IMR-90 (cell line): ENCODE measurements around the gene SDK1. TPM values are rescaled to one million over a fixed set of nuclear protein-coding genes. Genes with fewer than 3 reads are reported as not detected.

Source experiments
- ATAC-seq: fragments of 200-7000 bp; cut with Tn5 transposase; 2 replicates; pipeline ENCODE4 v1.9.1; 2020; ENCODE audit warnings: low read depth, mild to moderate bottlenecking, moderate library complexity
- BruUV-seq: library from RNA; stranded (reverse); fragments of 400-500 nt; replicated peaks from 2 replicates; lab custom pipeline; 2021; lab: Mats Ljungman, UMichigan
- CTCF ChIA-PET: fragments of 300-600 bp; formaldehyde crosslinking; extraction: SDS; loops from one replicate; lab custom pipeline; 2021; ENCODE audit warnings: antibody characterized with exemption; lab: Yijun Ruan, JAX
- POLR2A ChIA-PET: fragments of 300-600 bp; sonication (Branson Sonifier 250); formaldehyde crosslinking; loops from one replicate; lab custom pipeline; 2022; ENCODE audit warnings: antibody characterized with exemption; ENCODE audit not compliant: unreplicated experiment; lab: Charles Lee
- DNase-seq: peaks from one replicate; pipeline ENCODE4 v3.0.0; 2013
- H2AFZ ChIP-seq: replicated peaks from 2 replicates; pipeline ENCODE3; 2013; ENCODE audit warnings: low read length, mild to moderate bottlenecking; ENCODE audit not compliant: poor library complexity
- H2AK5ac ChIP-seq: 2 replicates; pipeline ENCODE4 v1.6.1; 2013; ENCODE audit warnings: low read depth, low read length, inconsistent platforms
- H2AK9ac ChIP-seq: replicated peaks from 2 replicates; pipeline ENCODE3; 2013; ENCODE audit warnings: mild to moderate bottlenecking, low read depth, low read length, moderate library complexity; ENCODE audit not compliant: poor library complexity
- H2BK120ac ChIP-seq: 2 replicates; pipeline ENCODE4 v1.6.1; 2013; ENCODE audit warnings: low read depth, low read length, inconsistent platforms
- H2BK15ac ChIP-seq: 3 replicates; pipeline ENCODE4 v1.6.1; 2013; ENCODE audit warnings: low read depth, low read length, inconsistent platforms
- H2BK20ac ChIP-seq: 2 replicates; pipeline ENCODE4 v1.6.1; 2013; ENCODE audit warnings: low read depth, mild to moderate bottlenecking, inconsistent platforms, low read length, moderate library complexity
- H2BK5ac ChIP-seq: 2 replicates; pipeline ENCODE4 v1.6.1; 2013; ENCODE audit warnings: mild to moderate bottlenecking, low read depth, low read length, inconsistent platforms; ENCODE audit not compliant: poor library complexity, severe bottlenecking
- H3K14ac ChIP-seq: replicated peaks from 2 replicates; pipeline ENCODE4 v1.6.1; 2013; ENCODE audit warnings: low read depth, low read length, inconsistent platforms
- H3K18ac ChIP-seq: 2 replicates; pipeline ENCODE4 v1.6.1; 2013; ENCODE audit warnings: low read depth, low read length, control low read depth
- H3K23ac ChIP-seq: 2 replicates; pipeline ENCODE4 v1.6.1; 2013; ENCODE audit warnings: low read depth, low read length, inconsistent platforms
- H3K27ac ChIP-seq: 2 replicates; pipeline ENCODE4 v1.5.1; 2013; ENCODE audit warnings: mild to moderate bottlenecking, control low read depth, low read length; ENCODE audit not compliant: insufficient read depth
- H3K27me3 ChIP-seq: 2 replicates; pipeline ENCODE4 v1.6.1; 2013; ENCODE audit warnings: low read length; ENCODE audit not compliant: control insufficient read depth, insufficient read depth
- H3K36me3 ChIP-seq: 2 replicates; pipeline ENCODE4 v1.6.1; 2013; ENCODE audit warnings: low read length, mixed read lengths; ENCODE audit not compliant: control insufficient read depth, insufficient read depth
- H3K4ac ChIP-seq: 2 replicates; pipeline ENCODE4 v1.6.1; 2013; ENCODE audit warnings: low read depth, low read length, inconsistent platforms
- H3K4me1 ChIP-seq: 2 replicates; pipeline ENCODE4 v1.6.1; 2013; ENCODE audit warnings: low read length, mixed read lengths; ENCODE audit not compliant: control insufficient read depth, insufficient read depth
- H3K4me2 ChIP-seq: 2 replicates; pipeline ENCODE4 v1.6.1; 2013; ENCODE audit warnings: low read depth, mild to moderate bottlenecking, control low read depth, low read length, moderate library complexity
- H3K4me3 ChIP-seq: 2 replicates; pipeline ENCODE4 v1.5.1; 2013; ENCODE audit warnings: low read depth, mild to moderate bottlenecking, control low read depth, low read length, moderate library complexity; ENCODE audit not compliant: insufficient read depth
- H3K56ac ChIP-seq: 2 replicates; pipeline ENCODE4 v1.6.1; 2013; ENCODE audit warnings: low read length, inconsistent platforms; ENCODE audit not compliant: insufficient read depth; ENCODE audit errors: extremely low read depth
- H3K79me1 ChIP-seq, 2 experiments: 2 replicates each; pipeline ENCODE4 v1.6.1; 2013; ENCODE audit warnings: low read length in 2 of 2, inconsistent platforms in 1 of 2, low read depth in 1 of 2
- H3K9ac ChIP-seq: 2 replicates; pipeline ENCODE4 v1.6.1; 2013; ENCODE audit warnings: low read depth, low read length, control low read depth
- H3K9me1 ChIP-seq: 2 replicates; pipeline ENCODE4 v1.6.1; 2013; ENCODE audit warnings: low read length, inconsistent platforms; ENCODE audit not compliant: insufficient read depth
- H3K9me3 ChIP-seq: 2 replicates; pipeline ENCODE4 v1.6.1; 2013; ENCODE audit warnings: low read length; ENCODE audit not compliant: control insufficient read depth, insufficient read depth
- H4K20me1 ChIP-seq: 2 replicates; pipeline ENCODE4 v1.6.1; 2013; ENCODE audit warnings: low read length, inconsistent platforms; ENCODE audit not compliant: insufficient read depth
- H4K5ac ChIP-seq: 2 replicates; pipeline ENCODE4 v1.6.1; 2013; ENCODE audit warnings: mild to moderate bottlenecking, low read depth, low read length, control low read depth
- H4K8ac ChIP-seq, 2 experiments: 2 replicates each; pipeline ENCODE4 v1.6.1; 2013; ENCODE audit warnings: low read depth in 2 of 2, low read length in 2 of 2, control low read depth in 1 of 2, inconsistent platforms in 1 of 2
- H4K91ac ChIP-seq: 2 replicates; pipeline ENCODE4 v1.6.1; 2013; ENCODE audit warnings: low read depth, low read length, inconsistent platforms; ENCODE audit not compliant: insufficient read depth
- whole genome bisulfite sequencing, 2 experiments: methylation state at CpG; one replicate each; pipeline versions ENCODE4 v1.1.5 to v1.1.7; 2013; ENCODE audit warnings: missing lambda C conversion rate in 2 of 2; ENCODE audit not compliant: insufficient read length in 1 of 2; ENCODE audit errors: extremely low coverage in 2 of 2; 5-methylcytosine and 5-hydroxymethylcytosine counted together
- dilution Hi-C: fragments of 300-500 bp; cut with HindIII; formaldehyde crosslinking; loops from one replicate; pipeline ENCODE4 v1.14.3; 2018; ENCODE audit warnings: low sequenced_read_pairs; ENCODE audit not compliant: unreplicated experiment
- in situ Hi-C: fragments of 300-500 bp; cut with MboI; formaldehyde crosslinking; loops from 3 replicates; pipeline ENCODE4 v1.14.3; 2019; ENCODE audit warnings: low sequenced_read_pairs, inconsistent platforms, mixed read lengths
- intact Hi-C: fragments of 100-400 bp; cut with micrococcal nuclease; formaldehyde crosslinking; loops from 2 replicates; pipeline ENCODE4 v1.10.0; 2022
- polyA plus RNA-seq, 3 experiments: library from polyadenylated mRNA; depleted of rRNA; stranded (reverse); fragments of >200 nt; gene quantifications; 2 replicates each; pipeline ENCODE4 v1.2.3, GENCODE V29; 2012; ENCODE audit warnings: low replicate concordance in 1 of 3
- total RNA-seq: library from RNA; depleted of rRNA; stranded (reverse); fragments of >200 nt; gene quantifications from 2 replicates; pipeline ENCODE4 v1.2.3, GENCODE V29; 2012
- TF ChIP-seq, protein P1 (sequence below): fragments of 150-350 bp; IDR thresholded peaks from 2 replicates; pipeline ENCODE4 v1.6.1; 2016; ENCODE audit warnings: low read depth, mild to moderate bottlenecking, low read length, moderate library complexity, borderline replicate concordance

Gene SDK1
- total and polyA plus RNA-seq, 2 of the 4 experiments (the other 2 are of a cell fraction), result 1.5 to 1.6 TPM

DNA sequence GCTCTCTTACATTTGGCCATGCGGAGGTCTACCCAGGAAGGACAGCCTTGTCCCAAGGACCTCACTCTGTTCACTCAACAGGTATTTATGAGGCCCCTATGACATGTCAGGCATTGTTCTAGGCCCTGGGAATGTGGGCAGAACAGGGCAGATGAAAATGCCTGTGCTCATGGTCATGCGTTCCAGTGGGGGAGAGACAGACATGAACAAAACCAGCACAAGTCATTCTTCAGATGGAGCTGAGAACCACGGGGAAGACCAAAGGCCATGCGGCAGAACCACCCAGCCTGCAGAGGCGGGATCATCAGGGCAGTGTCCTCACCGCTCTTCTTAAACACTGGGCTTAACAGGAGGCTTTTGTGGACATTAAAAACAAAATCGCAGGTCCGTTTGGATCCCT, 636.1 kb downstream of the SDK1 start:
- no peak for ATAC-seq
- no peak overlapping the region for H3K4me3 ChIP-seq
- no peak overlapping the region for H2AK5ac ChIP-seq
- no peak overlapping the region for H3K18ac ChIP-seq
- BruUV-seq, result no TSS peak
- H2AFZ ChIP-seq, result no peak overlapping the region
- no peaks in the 10 kb centered on the region for H3K9me1 ChIP-seq
- no peak overlapping the region for H4K91ac ChIP-seq
- H3K36me3 ChIP-seq, result no peaks in the 10 kb centered on the region
- no peaks in the 10 kb centered on the region for H4K20me1 ChIP-seq
- in situ Hi-C loops, result no loop called here
- dilution Hi-C loops, result no loop called here
- no peak overlapping the region for H2BK15ac ChIP-seq
- no peaks in the 10 kb centered on the region for H3K27me3 ChIP-seq
- no peak overlapping the region for H4K8ac ChIP-seq
- H3K27ac ChIP-seq, result no peak overlapping the region
- H3K9ac ChIP-seq, result no peak overlapping the region
- ChIA-PET POLR2A (no interaction called here), CTCF (no interaction called here)
- WGBS, 2 experiments, result 94% methylated on average over 6 of the region's 8 CpGs; no CpG with 5 or more reads in 1 of the 2 experiments
- H2BK5ac ChIP-seq, result no peak overlapping the region
- TF ChIP-seq, protein P1, sequence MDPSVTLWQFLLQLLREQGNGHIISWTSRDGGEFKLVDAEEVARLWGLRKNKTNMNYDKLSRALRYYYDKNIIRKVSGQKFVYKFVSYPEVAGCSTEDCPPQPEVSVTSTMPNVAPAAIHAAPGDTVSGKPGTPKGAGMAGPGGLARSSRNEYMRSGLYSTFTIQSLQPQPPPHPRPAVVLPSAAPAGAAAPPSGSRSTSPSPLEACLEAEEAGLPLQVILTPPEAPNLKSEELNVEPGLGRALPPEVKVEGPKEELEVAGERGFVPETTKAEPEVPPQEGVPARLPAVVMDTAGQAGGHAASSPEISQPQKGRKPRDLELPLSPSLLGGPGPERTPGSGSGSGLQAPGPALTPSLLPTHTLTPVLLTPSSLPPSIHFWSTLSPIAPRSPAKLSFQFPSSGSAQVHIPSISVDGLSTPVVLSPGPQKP, result no peak
- H3K14ac ChIP-seq, result no peak overlapping the region
- DNase-seq, result no peak
- intact Hi-C loops, result no loop called here
- H2BK20ac ChIP-seq, result no peak overlapping the region
- no peak overlapping the region for H2BK120ac ChIP-seq
- H3K23ac ChIP-seq, result no peak overlapping the region
- no peak overlapping the region for H4K5ac ChIP-seq
- no peak overlapping the region for H3K56ac ChIP-seq
- H3K4me2 ChIP-seq, result no peak overlapping the region
- H3K79me1 ChIP-seq, result no peaks in the 10 kb centered on the region
- peaks cover 7% of the 10 kb centered on the region for H3K9me3 ChIP-seq
- H2AK9ac ChIP-seq, result no peak overlapping the region
- H3K4ac ChIP-seq, result no peak overlapping the region
- no peaks in the 10 kb centered on the region for H3K4me1 ChIP-seq
